Dendritic cell treated with granulocyte-macrophage colony-stimulating factor and Interleukin-4, amounts not matched to agents 40 ng/mL and 50 ng/mL, for 4 days (primary cell): ENCODE data around the gene FLCN.
"Not testable (repeated sequence)": the region's sequence is repeated elsewhere in the genome, so short reads cannot be mapped to it uniquely, and the experiment has no call there.

ENCODE experiments used
- H3K27ac Mint-ChIP-seq: one replicate; pipeline ENCODE4 v1.8.0; 2022; ENCODE audit warnings: mild to moderate bottlenecking, mixed read lengths
- H3K27me3 Mint-ChIP-seq: one replicate; pipeline ENCODE4 v1.8.0; 2022; ENCODE audit warnings: mild to moderate bottlenecking, mixed read lengths
- H3K36me3 Mint-ChIP-seq: one replicate; pipeline ENCODE4 v1.8.0; 2022; ENCODE audit warnings: low read depth, mixed read lengths
- H3K4me1 Mint-ChIP-seq: one replicate; pipeline ENCODE4 v1.8.0; 2022; ENCODE audit warnings: low read depth, mixed read lengths
- H3K4me3 Mint-ChIP-seq: one replicate; pipeline ENCODE4 v1.8.0; 2022; ENCODE audit warnings: mild to moderate bottlenecking, moderate library complexity, mixed read lengths
- H3K9me3 Mint-ChIP-seq: one replicate; pipeline ENCODE4 v1.8.0; 2022; ENCODE audit warnings: mixed read lengths
- intact Hi-C: fragments of 100-400 bp; cut with micrococcal nuclease; formaldehyde crosslinking; loops from one replicate; pipeline ENCODE4 v1.15.0; 2022

FLCN gene

GRCh38 chr17:17237026-17237799 lies at the start of gene FLCN:
TSS of gene FLCN (minus strand) at chr17:17237168. CDS start at chr17:17228137, 9,031 bp downstream.
- Mint-ChIP-seq H3K4me1 (peaks cover 27% of the 10 kb centered on the region), H3K4me3 (peak within 1 kb of the TSS; percentile 99), H3K27ac (peak within 1 kb of the TSS; percentile 99), H3K27me3 (no peaks in the 10 kb centered on the region), H3K36me3 (peaks cover 34% of the 10 kb centered on the region), H3K9me3 (no peaks in the 10 kb centered on the region)
- intact Hi-C loops: loop anchor here (1.0 to 5.0 kb wide), 2 partner anchors 44 to 235 kb away; partner anchors contain the start of gene COPS3

- intact Hi-C loops: no loop called here
- Mint-ChIP-seq H3K36me3 (peaks cover 4% of the 10 kb centered on the region), H3K4me1 (peaks cover 24% of the 10 kb centered on the region), H3K27ac (no peak overlapping the region), H3K27me3 (no peaks in the 10 kb centered on the region), H3K9me3 (no peaks in the 10 kb centered on the region), H3K4me3 (no peak overlapping the region)
Observed at GRCh38 chr17:17285951-17286350, 49.0 kb upstream of the FLCN start.

- intact Hi-C loops: loop anchor here (1.0 kb wide), 1 partner anchor 44 kb away; the partner anchor contains the start of gene FLCN
- Mint-ChIP-seq H3K27ac (peak within 1 kb of the TSS; percentile 85), H3K9me3 (no peaks in the 10 kb centered on the region), H3K27me3 (no peaks in the 10 kb centered on the region), H3K36me3 (peaks cover 13% of the 10 kb centered on the region), H3K4me1 (peaks cover 51% of the 10 kb centered on the region), H3K4me3 (peak within 1 kb of the TSS; percentile 78)
Observed at GRCh38 chr17:17280613-17281549, 43.9 kb upstream of the FLCN start, which contains the start of gene COPS3. TSS of gene COPS3 (minus strand) at chr17:17281246. CDS start at chr17:17281186, 60 bp downstream.

GRCh38 chr17:17279316-17279715 lies 42.3 kb upstream of the FLCN start:
- Mint-ChIP-seq H3K27ac (peak overlapping the region; percentile 85), H3K27me3 (no peaks in the 10 kb centered on the region), H3K4me1 (peaks cover 52% of the 10 kb centered on the region), H3K9me3 (no peaks in the 10 kb centered on the region), H3K4me3 (peak overlapping the region; percentile 78), H3K36me3 (peaks cover 23% of the 10 kb centered on the region)
- intact Hi-C loops: no loop called here

GRCh38 chr17:17277431-17277830 lies 40.5 kb upstream of the FLCN start:
- intact Hi-C loops, H3K9me3 Mint-ChIP-seq, H3K4me3 Mint-ChIP-seq, H3K27me3 Mint-ChIP-seq: not testable (repeated sequence)
- peaks cover 42% of the 10 kb centered on the region for H3K36me3 Mint-ChIP-seq
- peaks cover 42% of the 10 kb centered on the region for H3K4me1 Mint-ChIP-seq
- H3K27ac Mint-ChIP-seq: peak overlapping the region; percentile 68

GRCh38 chr17:17275971-17276370 lies 39.0 kb upstream of the FLCN start:
- peak overlapping the region; percentile 11 for H3K4me3 Mint-ChIP-seq
- H3K27ac Mint-ChIP-seq: peak overlapping the region; percentile 68
- intact Hi-C loops: no loop called here
- peaks cover 28% of the 10 kb centered on the region for H3K4me1 Mint-ChIP-seq
- H3K27me3 Mint-ChIP-seq: no peaks in the 10 kb centered on the region
- H3K9me3 Mint-ChIP-seq: no peaks in the 10 kb centered on the region
- peaks cover 52% of the 10 kb centered on the region for H3K36me3 Mint-ChIP-seq

- no peak overlapping the region for H3K4me3 Mint-ChIP-seq
- H3K36me3 Mint-ChIP-seq: peaks cover 98% of the 10 kb centered on the region
- intact Hi-C loops: no loop called here
- H3K27me3 Mint-ChIP-seq: no peaks in the 10 kb centered on the region
- H3K9me3 Mint-ChIP-seq: no peaks in the 10 kb centered on the region
- no peak overlapping the region for H3K27ac Mint-ChIP-seq
- no peaks in the 10 kb centered on the region for H3K4me1 Mint-ChIP-seq
Observed at GRCh38 chr17:17269926-17270773, 33.2 kb upstream of the FLCN start.

GRCh38 chr17:17264430-17264829 lies 27.5 kb upstream of the FLCN start:
- H3K4me3 Mint-ChIP-seq: no peak overlapping the region
- no peaks in the 10 kb centered on the region for H3K4me1 Mint-ChIP-seq
- H3K27ac Mint-ChIP-seq: no peak overlapping the region
- intact Hi-C loops: no loop called here
- peaks cover 95% of the 10 kb centered on the region for H3K36me3 Mint-ChIP-seq
- H3K9me3 Mint-ChIP-seq: no peaks in the 10 kb centered on the region
- no peaks in the 10 kb centered on the region for H3K27me3 Mint-ChIP-seq

- Mint-ChIP-seq H3K27ac (no peak overlapping the region), H3K9me3 (no peaks in the 10 kb centered on the region), H3K27me3 (no peaks in the 10 kb centered on the region), H3K4me3 (no peak overlapping the region), H3K4me1 (no peaks in the 10 kb centered on the region), H3K36me3 (peaks cover 95% of the 10 kb centered on the region)
- intact Hi-C loops: no loop called here
Observed at GRCh38 chr17:17258998-17259397, 22.0 kb upstream of the FLCN start.

- Mint-ChIP-seq H3K4me1 (no peaks in the 10 kb centered on the region), H3K4me3 (no peak overlapping the region), H3K36me3 (peaks cover 95% of the 10 kb centered on the region), H3K27me3 (no peaks in the 10 kb centered on the region), H3K27ac (no peak overlapping the region), H3K9me3 (no peaks in the 10 kb centered on the region)
- intact Hi-C loops: no loop called here
Observed at GRCh38 chr17:17258011-17258410, 21.0 kb upstream of the FLCN start.

GRCh38 chr17:17256316-17256715 lies 19.3 kb upstream of the FLCN start:
- Mint-ChIP-seq H3K27ac (no peak overlapping the region), H3K36me3 (peaks cover 99% of the 10 kb centered on the region), H3K4me3 (no peak overlapping the region), H3K9me3 (no peaks in the 10 kb centered on the region), H3K27me3 (no peaks in the 10 kb centered on the region), H3K4me1 (no peaks in the 10 kb centered on the region)
- intact Hi-C loops: no loop called here

GRCh38 chr17:17255689-17256088 lies 18.7 kb upstream of the FLCN start:
- H3K27ac Mint-ChIP-seq, H3K4me1 Mint-ChIP-seq, H3K9me3 Mint-ChIP-seq, intact Hi-C loops, H3K27me3 Mint-ChIP-seq, H3K4me3 Mint-ChIP-seq: not testable (repeated sequence)
- peaks cover 99% of the 10 kb centered on the region for H3K36me3 Mint-ChIP-seq

GRCh38 chr17:17254036-17254435 lies 17.1 kb upstream of the FLCN start:
- intact Hi-C loops: no loop called here
- Mint-ChIP-seq H3K36me3 (peaks cover 99% of the 10 kb centered on the region), H3K4me3 (no peak overlapping the region), H3K9me3 (no peaks in the 10 kb centered on the region), H3K27ac (no peak overlapping the region), H3K4me1 (no peaks in the 10 kb centered on the region), H3K27me3 (no peaks in the 10 kb centered on the region)
